Measurements from ENCODE around the gene COL5A1.

Gene COL5A1

DNA sequence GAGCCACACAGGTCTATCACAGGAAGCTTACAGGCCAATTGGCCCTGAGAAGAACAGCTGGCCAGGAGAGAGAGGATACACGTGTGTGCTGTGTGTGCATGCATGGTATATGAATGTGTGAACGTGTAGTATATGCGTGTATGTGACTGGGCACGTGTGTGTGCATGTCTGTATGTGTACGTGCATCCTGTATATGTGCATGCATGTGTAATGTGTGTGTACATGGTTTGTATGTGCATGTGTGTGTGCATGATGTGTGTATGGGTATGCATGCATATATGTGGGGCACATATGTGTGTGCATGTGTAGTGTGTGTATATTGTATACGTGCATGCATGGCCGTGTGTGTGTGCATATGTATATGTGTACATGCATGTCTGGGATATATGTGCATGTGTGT lies 182.0 kb downstream of the COL5A1 start:
- no peaks in the 10 kb centered on the region for H3K9me3 ChIP-seq (ENCODE audit: insufficient read depth, low read length)
- no peak overlapping the region for H3K9ac ChIP-seq (ENCODE audit: low read length)
- H3K4me1 ChIP-seq (ENCODE audit: low read length), result no peaks in the 10 kb centered on the region
- H3K79me2 ChIP-seq (ENCODE audit: low read length), result no peaks in the 10 kb centered on the region
- H3K4me3 ChIP-seq (ENCODE audit: low read length), result no peak overlapping the region
- H2AFZ ChIP-seq (ENCODE audit: low read depth, low read length), result no peak overlapping the region
- H3K36me3 ChIP-seq (replicated peaks; ENCODE audit: low read depth, low read length), result no peaks in the 10 kb centered on the region
- H3K4me2 ChIP-seq (ENCODE audit: low read length), result no peak overlapping the region
- no peak for TF ChIP-seq EZH2phosphoT487 (IDR thresholded peaks at IDR 0.05; ENCODE audit: low read depth)
- TF ChIP-seq, protein P1, sequence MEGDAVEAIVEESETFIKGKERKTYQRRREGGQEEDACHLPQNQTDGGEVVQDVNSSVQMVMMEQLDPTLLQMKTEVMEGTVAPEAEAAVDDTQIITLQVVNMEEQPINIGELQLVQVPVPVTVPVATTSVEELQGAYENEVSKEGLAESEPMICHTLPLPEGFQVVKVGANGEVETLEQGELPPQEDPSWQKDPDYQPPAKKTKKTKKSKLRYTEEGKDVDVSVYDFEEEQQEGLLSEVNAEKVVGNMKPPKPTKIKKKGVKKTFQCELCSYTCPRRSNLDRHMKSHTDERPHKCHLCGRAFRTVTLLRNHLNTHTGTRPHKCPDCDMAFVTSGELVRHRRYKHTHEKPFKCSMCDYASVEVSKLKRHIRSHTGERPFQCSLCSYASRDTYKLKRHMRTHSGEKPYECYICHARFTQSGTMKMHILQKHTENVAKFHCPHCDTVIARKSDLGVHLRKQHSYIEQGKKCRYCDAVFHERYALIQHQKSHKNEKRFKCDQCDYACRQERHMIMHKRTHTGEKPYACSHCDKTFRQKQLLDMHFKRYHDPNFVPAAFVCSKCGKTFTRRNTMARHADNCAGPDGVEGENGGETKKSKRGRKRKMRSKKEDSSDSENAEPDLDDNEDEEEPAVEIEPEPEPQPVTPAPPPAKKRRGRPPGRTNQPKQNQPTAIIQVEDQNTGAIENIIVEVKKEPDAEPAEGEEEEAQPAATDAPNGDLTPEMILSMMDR (IDR thresholded peaks at IDR 0.05; ENCODE audit: low read depth, low read length), result no peak
- no peak overlapping the region for H3K27ac ChIP-seq (ENCODE audit: low read length)
- no peaks in the 10 kb centered on the region for H4K20me1 ChIP-seq (ENCODE audit: insufficient read depth, low read length)
- no peaks in the 10 kb centered on the region for H3K27me3 ChIP-seq (ENCODE audit: low read depth, low read length)

GRCh38 chr9:134824583-134824982 lies 183.0 kb downstream of the COL5A1 start:
- H3K9me3 ChIP-seq (ENCODE audit: insufficient read depth, low read length), result no peaks in the 10 kb centered on the region
- TF ChIP-seq EZH2phosphoT487 (IDR thresholded peaks at IDR 0.05; ENCODE audit: low read depth), result no peak
- TF ChIP-seq, protein P1 (IDR thresholded peaks at IDR 0.05; ENCODE audit: low read depth, low read length), result no peak
- H3K27ac ChIP-seq (ENCODE audit: low read length), result no peak overlapping the region
- H3K4me3 ChIP-seq (ENCODE audit: low read length), result no peak overlapping the region
- H3K4me1 ChIP-seq (ENCODE audit: low read length), result no peaks in the 10 kb centered on the region
- H3K27me3 ChIP-seq (ENCODE audit: low read depth, low read length), result no peaks in the 10 kb centered on the region
- H3K36me3 ChIP-seq (replicated peaks; ENCODE audit: low read depth, low read length), result no peaks in the 10 kb centered on the region
- no peak overlapping the region for H3K9ac ChIP-seq (ENCODE audit: low read length)
- H3K4me2 ChIP-seq (ENCODE audit: low read length), result no peak overlapping the region
- no peaks in the 10 kb centered on the region for H4K20me1 ChIP-seq (ENCODE audit: insufficient read depth, low read length)
- no peak overlapping the region for H2AFZ ChIP-seq (ENCODE audit: low read depth, low read length)
- no peaks in the 10 kb centered on the region for H3K79me2 ChIP-seq (ENCODE audit: low read length)

DNA sequence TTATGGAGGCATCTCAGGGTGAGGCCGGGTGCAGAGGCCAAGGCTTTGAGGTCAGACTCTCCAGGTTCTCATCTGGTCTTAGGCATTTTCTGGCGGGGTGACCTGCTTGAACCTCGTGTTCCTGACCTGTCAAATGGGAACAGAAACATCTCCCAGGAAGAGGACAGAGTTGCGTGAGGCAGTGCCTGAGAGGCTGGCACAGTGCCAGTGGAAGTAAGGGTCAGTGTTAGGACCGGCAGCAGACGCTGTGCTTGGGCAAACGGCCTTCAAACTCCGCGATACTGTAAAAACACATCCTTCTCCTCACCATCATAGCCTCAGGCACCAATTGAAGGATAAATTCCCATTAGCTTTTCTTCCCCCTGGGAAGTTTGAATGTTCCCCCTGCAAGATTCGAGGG lies 183.4 kb downstream of the COL5A1 start:
- H3K4me1 ChIP-seq (ENCODE audit: low read length), result no peaks in the 10 kb centered on the region
- no peaks in the 10 kb centered on the region for H3K79me2 ChIP-seq (ENCODE audit: low read length)
- H3K36me3 ChIP-seq (replicated peaks; ENCODE audit: low read depth, low read length), result no peaks in the 10 kb centered on the region
- no peak overlapping the region for H3K9ac ChIP-seq (ENCODE audit: low read length)
- TF ChIP-seq, protein P1 (IDR thresholded peaks at IDR 0.05; ENCODE audit: low read depth, low read length), result no peak
- TF ChIP-seq EZH2phosphoT487 (IDR thresholded peaks at IDR 0.05; ENCODE audit: low read depth), result no peak
- H3K4me2 ChIP-seq (ENCODE audit: low read length), result no peak overlapping the region
- H2AFZ ChIP-seq (ENCODE audit: low read depth, low read length), result no peak overlapping the region
- H3K4me3 ChIP-seq (ENCODE audit: low read length), result no peak overlapping the region
- H4K20me1 ChIP-seq (ENCODE audit: insufficient read depth, low read length), result no peaks in the 10 kb centered on the region
- H3K27me3 ChIP-seq (ENCODE audit: low read depth, low read length), result no peaks in the 10 kb centered on the region
- no peak overlapping the region for H3K27ac ChIP-seq (ENCODE audit: low read length)
- no peaks in the 10 kb centered on the region for H3K9me3 ChIP-seq (ENCODE audit: insufficient read depth, low read length)

DNA sequence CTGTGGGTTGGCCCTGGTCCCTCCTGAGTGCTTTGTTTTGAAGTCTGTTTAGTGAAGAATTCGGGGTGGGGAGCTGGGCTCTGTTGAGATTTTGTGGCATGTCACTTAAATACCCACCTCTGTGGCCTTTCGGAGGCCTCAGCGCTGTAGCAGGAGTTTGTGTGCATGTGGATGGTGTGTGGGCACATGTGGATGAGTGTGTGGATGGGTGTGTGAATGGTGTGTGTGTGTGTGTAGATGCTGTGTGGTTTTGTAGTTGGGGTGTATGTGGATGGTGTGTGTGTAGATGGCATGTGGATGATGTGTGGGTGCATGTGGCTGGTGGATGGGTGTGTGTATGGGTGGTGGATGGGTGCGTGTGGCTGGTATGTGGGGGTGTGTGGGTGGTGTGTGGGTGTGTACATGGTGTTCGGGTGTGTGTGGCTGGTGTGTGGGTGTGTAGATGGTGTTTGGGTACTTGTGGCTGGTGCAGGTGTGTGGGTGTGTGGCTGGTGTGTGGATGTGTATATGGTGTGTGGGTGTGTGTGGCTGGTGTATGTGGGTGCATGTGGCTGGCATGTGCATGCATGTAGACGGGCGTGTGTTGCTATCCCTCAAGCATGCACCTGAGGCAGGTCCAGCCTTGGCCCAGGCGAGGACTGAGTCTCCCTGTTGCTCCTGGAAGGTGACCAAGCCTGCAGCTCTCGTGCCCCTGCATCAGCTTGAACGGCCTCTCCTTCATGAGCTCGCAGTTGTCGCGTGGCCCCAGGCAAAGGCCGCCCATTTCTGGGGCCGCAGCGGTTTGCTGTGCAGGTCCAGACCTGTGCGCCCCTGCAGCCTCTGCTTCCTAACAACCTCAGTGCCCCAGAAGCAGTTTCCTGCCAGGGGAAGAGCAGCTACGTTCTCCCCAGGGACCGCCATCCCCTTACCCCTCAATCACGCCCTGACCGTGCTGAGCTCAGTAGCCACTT lies 185.0 kb downstream of the COL5A1 start:
- H3K4me1 ChIP-seq (ENCODE audit: low read length), result no peaks in the 10 kb centered on the region
- H3K79me2 ChIP-seq (ENCODE audit: low read length), result no peaks in the 10 kb centered on the region
- H4K20me1 ChIP-seq (ENCODE audit: insufficient read depth, low read length), result no peaks in the 10 kb centered on the region
- H3K27me3 ChIP-seq (ENCODE audit: low read depth, low read length), result no peaks in the 10 kb centered on the region
- H3K9me3 ChIP-seq (ENCODE audit: insufficient read depth, low read length), result no peaks in the 10 kb centered on the region
- no peak overlapping the region for H2AFZ ChIP-seq (ENCODE audit: low read depth, low read length)
- H3K9ac ChIP-seq (ENCODE audit: low read length), result no peak overlapping the region
- H3K27ac ChIP-seq (ENCODE audit: low read length), result no peak overlapping the region
- H3K4me2 ChIP-seq (ENCODE audit: low read length), result no peak overlapping the region
- TF ChIP-seq, protein P1 (IDR thresholded peaks at IDR 0.05; ENCODE audit: low read depth, low read length), result no peak
- no peak for TF ChIP-seq EZH2phosphoT487 (IDR thresholded peaks at IDR 0.05; ENCODE audit: low read depth)
- H3K4me3 ChIP-seq (ENCODE audit: low read length), result no peak overlapping the region
- H3K36me3 ChIP-seq (replicated peaks; ENCODE audit: low read depth, low read length), result no peaks in the 10 kb centered on the region
